ENCODE measurements around the gene VBP1. TPM values are rescaled to one million over a fixed set of nuclear protein-coding genes. Genes with fewer than 3 reads are reported as not detected.

The VBP1 gene
- total RNA-seq, 3 donors from 2014 or later, result 27.4 to 36.7 (median 32.8) TPM

GRCh38 chrX:155247497-155247896 is 31.2 kb downstream of the VBP1 start:
- DNase-seq (no peak), ATAC-seq (no peak)
- H3K36me3 ChIP-seq (ENCODE audit: low read depth), result no peaks in the 10 kb centered on the region
- intact Hi-C loops (cut with DNase I, micrococcal nuclease), result no loop called here
- no peaks in the 10 kb centered on the region for H3K4me1 ChIP-seq (ENCODE audit: low read depth)
- H3K4me3 ChIP-seq, result no peak overlapping the region
- TF ChIP-seq, protein P1, sequence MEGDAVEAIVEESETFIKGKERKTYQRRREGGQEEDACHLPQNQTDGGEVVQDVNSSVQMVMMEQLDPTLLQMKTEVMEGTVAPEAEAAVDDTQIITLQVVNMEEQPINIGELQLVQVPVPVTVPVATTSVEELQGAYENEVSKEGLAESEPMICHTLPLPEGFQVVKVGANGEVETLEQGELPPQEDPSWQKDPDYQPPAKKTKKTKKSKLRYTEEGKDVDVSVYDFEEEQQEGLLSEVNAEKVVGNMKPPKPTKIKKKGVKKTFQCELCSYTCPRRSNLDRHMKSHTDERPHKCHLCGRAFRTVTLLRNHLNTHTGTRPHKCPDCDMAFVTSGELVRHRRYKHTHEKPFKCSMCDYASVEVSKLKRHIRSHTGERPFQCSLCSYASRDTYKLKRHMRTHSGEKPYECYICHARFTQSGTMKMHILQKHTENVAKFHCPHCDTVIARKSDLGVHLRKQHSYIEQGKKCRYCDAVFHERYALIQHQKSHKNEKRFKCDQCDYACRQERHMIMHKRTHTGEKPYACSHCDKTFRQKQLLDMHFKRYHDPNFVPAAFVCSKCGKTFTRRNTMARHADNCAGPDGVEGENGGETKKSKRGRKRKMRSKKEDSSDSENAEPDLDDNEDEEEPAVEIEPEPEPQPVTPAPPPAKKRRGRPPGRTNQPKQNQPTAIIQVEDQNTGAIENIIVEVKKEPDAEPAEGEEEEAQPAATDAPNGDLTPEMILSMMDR (IDR thresholded peaks at IDR 0.05), result no peak
- H3K9me3 ChIP-seq, result no peaks in the 10 kb centered on the region

DNA sequence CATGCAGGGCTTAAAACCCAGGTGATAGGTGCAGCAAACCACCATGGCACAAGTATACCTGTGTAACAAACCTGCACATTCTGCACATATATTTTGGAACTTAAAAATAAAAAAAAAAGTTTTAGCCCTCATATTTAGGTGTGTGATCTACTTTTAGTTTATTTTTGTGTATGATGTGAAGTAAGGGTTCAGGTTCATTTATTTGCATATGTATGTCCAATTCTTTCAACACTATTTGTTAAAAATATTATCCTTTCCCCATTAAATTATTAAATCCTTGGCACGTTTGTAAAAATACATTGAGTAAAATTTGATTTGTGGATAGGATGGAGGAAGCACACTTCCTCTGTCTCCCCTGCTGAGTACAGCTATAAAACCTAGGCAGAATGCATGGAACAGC is 35.1 kb downstream of the VBP1 start:
- ATAC-seq, result no peak
- Histone ChIP-seq H3K36me3 (ENCODE audit: low read depth) (no peaks in the 10 kb centered on the region), H3K9me3 (no peaks in the 10 kb centered on the region), H3K4me1 (ENCODE audit: low read depth) (no peaks in the 10 kb centered on the region), H3K4me3 (no peak overlapping the region)
- TF ChIP-seq, protein P1 (IDR thresholded peaks at IDR 0.05), result no peak
- intact Hi-C loops (cut with DNase I, micrococcal nuclease), result no loop called here
- no peak for DNase-seq

GRCh38 chrX:155259752-155260151 is 43.5 kb downstream of the VBP1 start:
- Histone ChIP-seq H3K4me1 (ENCODE audit: low read depth) (no peaks in the 10 kb centered on the region), H3K9me3 (no peaks in the 10 kb centered on the region), H3K4me3 (no peak overlapping the region), H3K36me3 (ENCODE audit: low read depth) (no peaks in the 10 kb centered on the region)
- intact Hi-C loops (cut with DNase I, micrococcal nuclease), result no loop called here
- ATAC-seq, result no peak
- TF ChIP-seq, protein P1 (IDR thresholded peaks at IDR 0.05), result no peak
- no peak for DNase-seq

DNA sequence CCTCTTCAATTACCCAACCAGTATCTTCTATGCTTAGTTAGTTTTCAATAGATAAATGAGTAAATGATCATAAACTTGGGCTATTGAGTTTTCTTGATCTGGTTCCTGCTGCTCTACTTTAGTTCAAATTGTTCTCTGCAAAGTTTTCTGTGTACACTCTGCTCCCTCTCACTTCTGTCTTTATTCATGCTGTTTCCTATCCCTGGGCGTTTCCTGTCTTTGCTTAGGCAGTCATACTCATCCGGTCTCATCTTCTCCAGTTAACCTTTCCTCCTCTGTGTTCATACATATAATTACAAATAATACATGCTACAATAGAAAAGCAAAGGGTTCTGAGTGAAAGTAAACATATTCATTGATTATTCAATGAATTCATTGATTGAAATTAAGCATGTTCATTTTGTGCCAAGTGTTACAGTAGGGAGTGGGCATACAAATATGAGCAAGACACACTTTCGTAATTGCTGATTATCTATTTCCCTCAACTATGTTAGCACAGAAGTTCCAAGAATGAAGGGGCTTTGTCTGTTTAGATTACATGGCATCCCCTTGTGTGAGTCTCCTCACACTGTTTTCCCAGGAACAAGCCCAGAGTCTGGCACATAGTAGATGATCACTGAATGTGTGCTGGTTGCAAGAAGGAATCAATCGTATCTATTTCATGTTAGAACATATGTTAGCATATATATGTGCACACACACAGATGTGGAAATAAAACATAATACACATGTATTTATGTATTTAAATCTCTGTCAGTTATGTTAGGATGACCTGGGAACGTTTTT is 46.9 kb downstream of the VBP1 start:
- no peaks in the 10 kb centered on the region for H3K9me3 ChIP-seq
- H3K36me3 ChIP-seq (ENCODE audit: low read depth), result no peaks in the 10 kb centered on the region
- TF ChIP-seq, protein P1 (IDR thresholded peaks at IDR 0.05), result no peak
- ATAC-seq, result peak; percentile 45
- no peak for DNase-seq
- intact Hi-C loops (cut with DNase I, micrococcal nuclease), result no loop called here
- H3K4me1 ChIP-seq (ENCODE audit: low read depth), result no peaks in the 10 kb centered on the region
- H3K4me3 ChIP-seq, result no peak overlapping the region

DNA sequence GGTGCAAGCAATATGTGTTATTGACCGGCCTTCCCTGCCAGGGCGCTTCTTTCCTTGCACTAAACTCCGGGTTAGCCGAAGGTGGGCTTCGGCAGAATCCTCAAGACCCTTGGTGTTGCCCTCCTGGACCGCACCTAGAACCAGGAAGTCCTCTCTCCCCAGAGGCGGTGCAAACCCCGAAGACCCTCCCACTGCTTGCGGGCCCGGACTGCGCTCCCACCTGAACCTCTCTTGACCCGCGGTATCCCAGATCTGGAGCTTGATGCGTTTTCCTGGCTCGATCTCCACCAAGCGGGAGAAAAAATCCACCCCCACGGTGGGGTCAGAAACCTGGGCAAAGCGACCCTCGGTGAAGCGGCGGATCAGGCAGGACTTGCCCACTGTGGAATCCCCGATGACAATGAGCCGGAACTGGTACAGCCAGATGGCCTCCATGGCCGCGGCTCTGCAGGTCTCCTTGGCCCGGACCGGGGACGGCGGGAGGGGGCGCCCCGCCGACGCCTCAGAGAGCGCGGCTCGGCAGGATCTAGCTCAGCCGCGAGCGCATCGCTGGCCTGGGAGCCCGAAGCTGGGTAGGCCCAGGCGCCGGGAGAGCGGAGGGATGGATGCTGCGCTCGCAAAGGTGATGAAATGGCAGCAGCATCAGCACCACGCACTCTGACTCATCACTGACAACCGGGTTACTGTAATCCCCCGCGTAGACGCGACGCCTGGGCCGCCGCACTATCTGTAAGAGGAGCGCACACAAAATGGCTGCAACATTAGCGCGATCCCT is 47.8 kb downstream of the VBP1 start, which contains the start of gene RAB39B:
Gene RAB39B (minus strand): TSS at position 638 of the 775 bp plus-strand sequence. CDS start 203 bp downstream, at position 435.
- ATAC-seq (peak; percentile 93), DNase-seq (peak; percentile 43 to 77 (median 53))
- H3K36me3 ChIP-seq (ENCODE audit: low read depth), result no peaks in the 10 kb centered on the region
- H3K9me3 ChIP-seq, result no peaks in the 10 kb centered on the region
- intact Hi-C loops (cut with DNase I, micrococcal nuclease), result no loop called here
- H3K4me3 ChIP-seq, result no peak within 1 kb of the TSS
- TF ChIP-seq, protein P1 (IDR thresholded peaks at IDR 0.05), result no peak
- no peaks in the 10 kb centered on the region for H3K4me1 ChIP-seq (ENCODE audit: low read depth)
